AG08396 (cell line): Measurements from ENCODE around the gene WTAP.
"Not testable (repeated sequence)": the region's sequence is repeated elsewhere in the genome, so short reads cannot be mapped to it uniquely, and the experiment has no call there.

Source experiments
- DNase-seq: peaks from one replicate; pipeline ENCODE4 v3.0.0; 2012; ENCODE audit warnings: low spot score, mixed read lengths

The WTAP gene

DNA sequence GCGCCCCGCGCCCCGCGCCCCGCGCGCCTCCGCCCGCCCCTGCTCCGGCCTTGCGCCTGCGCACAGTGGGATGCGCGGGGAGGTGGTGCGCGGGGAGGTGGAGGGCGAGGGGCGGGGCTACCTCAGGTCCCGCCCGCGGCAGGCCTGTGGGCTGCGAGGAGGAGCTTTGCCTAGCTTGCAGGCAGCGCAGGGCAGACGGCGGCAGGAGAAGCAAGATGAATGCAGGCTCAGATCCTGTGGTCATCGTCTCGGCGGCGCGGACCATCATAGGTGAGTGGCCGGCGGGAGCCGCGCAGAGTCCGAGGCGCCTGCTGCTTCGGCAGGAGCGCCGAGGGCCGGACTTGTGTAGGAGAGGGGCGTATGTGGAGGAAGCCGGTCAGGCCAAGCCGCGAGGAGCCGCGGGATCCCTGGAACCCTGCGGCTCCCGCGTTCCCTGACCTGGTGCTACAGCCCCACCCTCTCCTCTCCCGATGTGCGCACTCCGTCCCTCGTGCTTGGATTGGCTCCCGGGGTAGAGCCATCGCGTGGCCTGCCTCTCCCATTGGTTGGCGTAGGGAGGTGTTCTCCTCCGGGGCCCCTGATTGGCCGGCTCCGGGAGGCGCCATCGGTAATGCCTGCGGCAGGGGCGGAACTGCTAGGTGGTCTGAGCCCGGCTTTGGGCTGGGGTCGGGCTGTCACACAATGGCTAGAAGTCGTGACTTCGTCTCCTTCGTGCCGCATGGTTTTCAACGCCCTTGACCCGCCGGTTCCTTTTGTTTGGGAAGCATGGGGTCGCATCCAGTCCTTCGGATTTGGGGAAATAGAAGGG, 34.8 kb downstream of the WTAP start, which contains the start of gene ACAT2:
Gene ACAT2 (plus strand): TSS at position 173 of the 808 bp plus-strand sequence. CDS start 43 bp downstream, at position 216.
- peak; percentile 98 for DNase-seq

DNA sequence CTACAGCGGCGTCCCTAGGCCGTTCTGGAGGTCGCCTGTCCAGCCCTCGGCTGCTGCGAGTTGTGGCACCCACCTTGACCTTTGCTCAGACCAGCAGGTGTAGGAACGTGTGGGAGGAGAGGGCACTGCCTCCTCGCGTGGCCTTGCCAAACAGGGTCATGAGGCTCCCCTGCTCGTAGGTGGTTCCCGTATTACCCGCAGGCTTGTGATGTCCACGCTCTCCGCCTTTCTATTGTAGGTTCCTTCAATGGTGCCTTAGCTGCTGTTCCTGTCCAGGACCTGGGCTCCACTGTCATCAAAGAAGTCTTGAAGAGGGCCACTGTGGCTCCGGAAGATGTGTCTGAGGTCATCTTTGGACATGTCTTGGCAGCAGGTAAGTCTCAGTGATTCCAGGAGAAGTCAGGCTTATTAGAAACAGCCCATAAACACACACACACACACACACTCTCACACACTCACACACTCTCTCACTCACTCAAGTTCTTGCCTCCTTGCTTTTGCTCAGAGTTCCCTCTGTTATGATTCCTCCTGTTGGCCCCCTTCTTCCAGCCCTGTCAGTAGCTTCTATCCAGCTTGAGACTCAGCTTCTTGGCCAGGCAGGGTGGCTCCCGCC, 35.5 kb downstream of the WTAP start:
- DNase-seq = no peak

DNA sequence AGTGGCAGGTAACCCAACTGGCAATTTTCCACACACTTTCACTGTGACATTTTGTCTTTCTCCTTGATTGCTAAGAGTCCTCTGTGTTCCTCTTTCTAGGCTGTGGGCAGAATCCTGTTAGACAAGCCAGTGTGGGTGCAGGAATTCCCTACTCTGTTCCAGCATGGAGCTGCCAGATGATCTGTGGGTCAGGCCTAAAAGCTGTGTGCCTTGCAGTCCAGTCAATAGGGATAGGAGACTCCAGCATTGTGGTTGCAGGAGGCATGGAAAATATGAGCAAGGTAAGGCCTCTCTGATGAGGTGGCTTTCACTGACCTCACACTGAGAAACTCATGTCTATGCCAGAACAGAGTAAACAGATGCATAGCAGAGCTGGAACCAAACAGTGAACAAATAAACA, 39.6 kb downstream of the WTAP start:
- peak; percentile 48 for DNase-seq

DNA sequence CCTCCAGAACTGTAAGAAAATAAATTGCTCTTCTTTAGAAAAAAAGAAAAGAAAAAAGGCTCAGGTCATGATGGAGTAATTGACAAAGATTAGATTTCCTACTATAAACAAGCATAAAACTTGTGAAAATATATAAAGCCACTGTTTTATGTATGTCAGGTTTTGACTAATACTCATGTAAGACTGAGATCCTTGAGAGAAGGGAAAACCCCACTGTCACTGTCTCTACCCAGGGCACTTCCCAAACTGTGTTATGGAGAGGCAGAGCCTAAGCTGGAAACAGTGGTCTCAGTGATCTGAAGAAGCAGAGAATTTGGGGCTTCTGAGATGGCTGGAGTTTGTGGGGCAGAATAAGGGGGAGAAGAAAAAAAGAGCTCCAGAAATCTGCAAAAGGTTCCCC, 42.2 kb downstream of the WTAP start:
- no peak for DNase-seq

DNA sequence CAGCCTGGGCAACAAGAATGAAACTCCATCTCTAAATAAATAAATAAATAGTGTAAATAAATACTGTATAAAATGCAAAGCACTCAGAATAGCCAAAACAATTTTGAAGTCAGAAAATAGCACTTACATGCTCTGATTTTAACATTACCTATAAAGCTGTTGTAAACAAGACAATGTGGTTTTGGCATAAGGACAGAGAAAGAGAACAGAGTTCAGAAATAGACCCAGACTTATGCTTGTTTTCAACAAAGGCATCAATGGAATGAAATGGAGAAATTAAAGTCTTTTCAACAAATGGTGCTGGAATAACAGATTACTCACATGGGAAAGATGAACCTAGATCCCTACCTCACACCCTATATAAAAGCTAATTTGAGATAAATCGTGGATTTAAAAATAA, 44.9 kb downstream of the WTAP start:
- DNase-seq = no peak

DNA sequence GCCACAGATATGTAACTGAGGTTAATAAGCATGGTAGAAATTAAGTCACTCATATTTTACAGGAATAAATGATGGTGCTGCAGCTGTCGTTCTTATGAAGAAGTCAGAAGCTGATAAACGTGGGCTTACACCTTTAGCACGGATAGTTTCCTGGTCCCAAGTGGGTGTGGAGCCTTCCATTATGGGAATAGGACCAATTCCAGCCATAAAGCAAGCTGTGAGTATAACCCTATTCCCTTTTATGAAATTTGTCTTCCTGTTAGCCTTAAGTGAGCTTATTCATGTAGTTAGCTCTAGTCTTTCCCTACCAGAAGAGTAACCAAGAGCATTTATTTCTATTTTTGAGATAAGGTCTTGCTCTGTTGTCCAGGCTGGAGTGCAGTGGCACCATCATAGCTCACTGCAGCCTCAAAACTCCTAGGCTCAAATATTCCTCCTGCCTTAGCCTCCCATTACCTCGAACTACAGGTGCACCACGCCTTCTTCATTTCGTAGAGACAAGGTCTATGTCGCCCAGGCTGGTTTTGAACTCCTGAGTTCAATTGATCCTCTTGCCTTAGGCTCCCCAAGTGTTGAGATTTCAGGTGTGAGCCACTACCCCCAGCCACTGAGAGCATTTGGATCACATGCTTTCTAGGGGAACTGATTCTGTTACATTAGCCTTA, 50.1 kb downstream of the WTAP start:
- no peak for DNase-seq

DNA sequence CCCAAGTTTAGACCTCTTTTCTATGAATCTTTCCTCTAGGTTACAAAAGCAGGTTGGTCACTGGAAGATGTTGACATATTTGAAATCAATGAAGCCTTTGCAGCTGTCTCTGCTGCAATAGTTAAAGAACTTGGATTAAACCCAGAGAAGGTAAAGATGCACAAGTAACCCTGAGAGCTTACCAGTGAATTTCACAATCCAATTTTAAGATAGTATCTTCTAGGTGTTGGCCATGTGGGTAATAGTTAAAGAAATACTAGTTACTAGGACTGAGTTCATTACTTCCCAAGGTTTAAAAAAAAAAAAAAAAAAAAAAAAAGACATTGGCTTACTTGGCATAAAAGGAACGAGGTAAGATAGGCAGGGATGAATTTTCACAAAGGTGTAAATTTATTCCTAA, 50.8 kb downstream of the WTAP start:
- no peak for DNase-seq

DNA sequence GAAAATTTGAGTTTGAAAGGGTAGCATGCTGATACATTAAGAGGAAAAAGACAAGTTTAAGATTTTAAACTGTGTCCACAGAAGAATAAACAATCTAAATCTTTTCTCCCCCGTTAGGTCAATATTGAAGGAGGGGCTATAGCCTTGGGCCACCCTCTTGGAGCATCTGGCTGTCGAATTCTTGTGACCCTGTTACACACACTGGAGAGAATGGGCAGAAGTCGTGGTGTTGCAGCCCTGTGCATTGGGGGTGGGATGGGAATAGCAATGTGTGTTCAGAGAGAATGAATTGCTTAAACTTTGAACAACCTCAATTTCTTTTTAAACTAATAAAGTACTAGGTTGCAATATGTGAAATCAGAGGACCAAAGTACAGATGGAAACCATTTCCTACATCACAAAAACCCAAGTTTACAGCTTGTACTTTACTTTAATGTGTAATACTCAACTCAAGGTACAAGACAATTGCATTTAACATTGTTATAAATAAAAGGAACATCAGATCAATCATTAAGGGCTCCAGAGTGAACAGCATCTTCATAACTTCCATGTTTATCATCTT, 51.3 kb downstream of the WTAP start:
- DNase-seq = no peak

DNA sequence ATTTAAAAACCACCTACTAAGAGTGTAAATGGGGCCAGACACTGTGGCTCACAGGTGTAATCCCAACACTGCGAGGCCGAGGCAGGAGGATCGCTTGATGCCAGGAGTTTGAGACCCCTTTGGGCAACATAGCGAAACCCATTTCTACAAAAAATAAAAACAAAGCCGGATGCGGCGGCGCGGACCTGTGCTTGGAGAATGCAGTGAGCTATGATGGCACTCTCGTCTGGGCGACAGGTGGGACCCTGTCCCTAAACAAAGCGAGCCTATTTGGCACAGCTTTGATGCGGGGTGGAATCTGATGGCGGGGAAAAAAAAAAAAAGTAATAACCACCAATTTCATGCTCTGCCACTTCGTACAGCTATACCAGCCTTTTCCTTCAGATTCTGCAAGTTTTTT, 61.0 kb downstream of the WTAP start:
- no peak for DNase-seq

DNA sequence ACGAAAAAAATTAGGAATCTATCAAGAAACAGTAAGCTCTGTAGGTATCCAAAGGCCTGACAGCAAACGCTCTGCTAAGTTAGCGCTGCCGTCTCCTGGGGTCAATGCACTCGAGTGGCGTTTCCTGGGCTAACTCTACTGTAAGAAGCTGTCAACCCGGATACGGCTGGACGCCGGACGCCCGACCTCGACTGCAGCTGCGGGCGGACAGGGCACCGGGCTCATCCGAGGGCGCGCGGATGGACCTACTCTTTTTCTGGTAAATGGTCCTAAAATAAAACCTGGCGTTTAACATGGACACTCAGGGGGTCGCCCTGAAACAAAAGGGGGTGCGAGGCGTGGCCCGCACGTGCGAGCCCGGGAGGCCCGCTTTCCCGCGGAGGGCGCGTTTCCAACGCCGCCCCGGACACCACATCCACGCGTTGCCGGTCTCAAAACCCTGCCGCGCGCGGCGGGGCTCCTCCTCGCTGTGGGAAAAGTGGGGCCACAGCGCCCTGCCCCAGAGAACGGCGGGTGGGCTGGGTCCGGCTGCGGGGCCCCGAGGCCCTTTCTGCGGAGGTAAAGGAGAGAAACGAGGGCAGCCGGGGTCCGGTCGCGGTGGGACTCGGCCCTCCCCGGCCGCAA, 61.6 kb downstream of the WTAP start:
- peak; percentile 48 for DNase-seq

DNA sequence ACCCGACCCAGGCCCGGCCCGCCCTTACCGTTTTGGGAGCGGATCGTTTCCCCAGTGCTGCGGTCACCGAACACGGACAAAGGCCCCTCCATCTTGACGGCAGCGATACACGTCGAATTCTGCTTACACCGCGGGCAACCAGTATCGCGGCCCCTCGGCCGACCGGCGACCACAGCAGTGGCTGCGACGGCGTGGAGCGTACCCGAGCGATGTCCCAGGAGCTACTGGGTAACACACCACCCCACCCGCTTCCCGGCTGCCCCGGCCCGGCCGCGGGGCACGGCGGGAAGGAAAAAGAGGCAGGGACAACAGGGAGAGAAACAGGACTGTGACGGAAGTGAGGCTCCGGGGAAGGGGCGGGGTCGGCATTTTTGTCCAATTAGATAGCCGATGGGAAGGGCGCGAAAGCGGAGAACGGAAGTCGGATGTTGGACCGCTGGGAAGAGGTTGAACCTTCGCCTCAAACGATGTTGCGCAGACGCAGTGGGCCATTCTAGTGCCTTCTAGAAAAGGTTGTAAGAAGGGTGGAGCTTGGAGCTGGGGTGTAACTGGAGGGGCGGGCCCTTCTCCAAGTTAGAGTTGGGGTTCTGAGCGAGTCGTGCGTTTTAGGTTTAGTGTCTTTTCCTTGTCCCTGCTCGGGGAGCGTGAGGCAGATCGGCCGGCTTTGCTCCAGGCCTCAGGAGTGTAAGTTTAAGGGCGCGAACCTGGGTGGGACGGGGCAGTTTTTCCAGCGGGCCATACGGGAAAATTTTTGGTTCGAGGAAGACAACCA, 62.3 kb downstream of the WTAP start, which contains the start of gene TCP1:
Gene TCP1 (minus strand): TSS at position 226 of the 772 bp plus-strand sequence. CDS start 134 bp downstream, at position 92.
- DNase-seq = peak; percentile 96

DNA sequence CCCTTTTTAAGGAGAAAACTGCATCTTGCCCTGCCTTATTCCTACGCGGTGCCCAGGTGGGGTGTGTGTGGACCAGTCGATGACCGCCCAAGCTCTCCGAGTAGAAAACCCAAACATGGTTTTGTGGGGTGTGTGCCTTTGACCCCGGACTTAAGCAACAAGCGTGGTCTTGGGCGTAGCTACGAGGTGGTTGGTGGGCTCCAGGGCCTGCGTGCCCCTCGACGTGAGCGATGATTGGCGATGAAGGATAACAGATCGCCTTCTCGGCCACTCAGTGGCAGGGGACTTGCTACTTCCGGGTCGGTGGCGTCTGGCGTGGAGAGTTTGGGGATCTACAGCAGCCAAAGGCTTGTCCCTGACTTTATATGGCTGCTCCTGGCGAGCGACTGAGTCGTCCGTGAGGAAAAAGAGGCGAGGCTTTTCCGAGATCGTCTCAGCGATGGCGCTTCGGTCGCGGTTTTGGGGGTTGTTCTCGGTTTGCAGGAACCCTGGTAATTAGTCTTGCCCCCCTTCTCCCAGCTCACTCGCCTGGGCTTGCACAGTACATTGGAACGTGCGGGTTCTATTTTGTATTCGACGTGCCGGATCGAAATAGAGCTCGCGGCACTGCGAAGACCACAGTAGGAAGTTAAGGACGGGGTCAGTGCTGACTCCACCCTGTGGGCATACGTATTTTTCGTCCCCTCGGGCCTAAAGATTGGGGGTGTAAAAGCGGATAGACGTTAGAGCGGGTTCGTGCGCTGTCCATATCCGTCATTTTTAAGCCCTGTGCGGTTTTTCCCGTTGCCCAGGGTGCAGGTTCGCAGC, 63.0 kb downstream of the WTAP start, which contains the start of gene MRPL18:
Gene MRPL18 (plus strand): TSS at position 319 of the 807 bp plus-strand sequence. CDS start 121 bp downstream, at position 440.
- DNase-seq = peak; percentile 95

DNA sequence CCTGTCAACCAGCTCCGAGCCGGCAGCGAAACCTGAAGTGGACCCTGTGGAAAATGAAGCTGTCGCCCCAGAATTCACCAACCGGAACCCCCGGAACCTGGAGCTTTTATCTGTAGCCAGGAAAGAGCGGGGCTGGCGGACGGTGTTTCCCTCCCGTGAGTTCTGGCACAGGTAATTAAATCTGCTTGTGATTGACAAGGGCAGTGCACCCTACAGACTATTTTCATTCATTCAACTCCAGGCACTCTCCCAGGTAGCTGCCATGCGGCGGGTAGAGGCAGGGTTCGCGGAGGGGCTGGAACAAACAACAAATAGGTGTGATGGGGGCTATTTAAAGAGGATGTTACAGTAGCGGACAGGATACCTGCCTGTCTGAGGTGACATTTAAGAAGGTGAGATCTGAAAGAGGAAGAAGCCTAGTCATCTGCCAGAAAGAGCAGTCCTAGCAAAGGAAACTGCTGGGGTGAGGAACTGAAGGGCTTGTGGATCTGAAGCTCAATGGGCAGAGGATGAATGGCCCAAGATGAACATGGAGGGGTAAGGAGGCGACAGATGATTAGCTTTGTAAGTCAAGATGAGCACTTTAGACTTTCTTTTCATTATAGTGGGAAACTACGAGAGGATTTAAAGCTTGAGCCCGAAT, 63.8 kb downstream of the WTAP start:
- DNase-seq = no peak

DNA sequence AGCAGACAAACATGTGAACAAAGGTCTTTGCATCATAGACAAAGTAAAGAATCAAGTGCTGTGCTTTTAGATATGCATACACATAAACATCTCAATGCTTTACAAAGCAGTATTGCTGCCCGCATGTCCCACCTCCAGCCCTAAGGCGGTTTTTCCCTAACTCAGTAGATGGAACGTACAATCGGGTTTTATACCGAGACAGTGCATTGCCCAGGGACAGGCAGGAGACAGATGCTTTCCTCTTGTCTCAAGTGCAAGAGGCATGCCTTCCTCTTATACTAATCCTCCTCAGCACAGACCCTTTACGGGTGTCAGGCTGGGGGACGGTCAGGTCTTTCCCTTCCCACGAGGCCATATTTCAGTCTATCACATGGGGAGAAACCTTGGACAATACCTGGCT, 67.7 kb downstream of the WTAP start:
- DNase-seq = not testable (repeated sequence)

DNA sequence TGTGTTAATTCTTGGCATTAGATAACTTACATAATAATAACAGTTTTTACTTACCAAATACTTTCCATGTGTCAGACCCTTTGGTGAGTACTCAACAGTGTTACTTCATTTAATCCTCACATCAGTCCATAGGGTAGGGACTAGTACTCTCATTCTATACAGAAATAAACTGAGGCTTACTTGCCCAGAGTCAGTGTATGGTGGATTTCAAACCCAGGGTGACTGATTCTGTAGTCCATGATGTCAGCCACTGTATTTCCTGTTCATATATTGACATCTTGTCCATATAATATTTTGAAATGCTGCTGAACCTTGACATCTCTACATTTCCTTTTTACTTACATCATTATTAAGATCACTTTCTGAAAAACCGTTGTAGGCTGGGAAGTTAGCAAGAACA, 70.2 kb downstream of the WTAP start:
- DNase-seq = no peak

DNA sequence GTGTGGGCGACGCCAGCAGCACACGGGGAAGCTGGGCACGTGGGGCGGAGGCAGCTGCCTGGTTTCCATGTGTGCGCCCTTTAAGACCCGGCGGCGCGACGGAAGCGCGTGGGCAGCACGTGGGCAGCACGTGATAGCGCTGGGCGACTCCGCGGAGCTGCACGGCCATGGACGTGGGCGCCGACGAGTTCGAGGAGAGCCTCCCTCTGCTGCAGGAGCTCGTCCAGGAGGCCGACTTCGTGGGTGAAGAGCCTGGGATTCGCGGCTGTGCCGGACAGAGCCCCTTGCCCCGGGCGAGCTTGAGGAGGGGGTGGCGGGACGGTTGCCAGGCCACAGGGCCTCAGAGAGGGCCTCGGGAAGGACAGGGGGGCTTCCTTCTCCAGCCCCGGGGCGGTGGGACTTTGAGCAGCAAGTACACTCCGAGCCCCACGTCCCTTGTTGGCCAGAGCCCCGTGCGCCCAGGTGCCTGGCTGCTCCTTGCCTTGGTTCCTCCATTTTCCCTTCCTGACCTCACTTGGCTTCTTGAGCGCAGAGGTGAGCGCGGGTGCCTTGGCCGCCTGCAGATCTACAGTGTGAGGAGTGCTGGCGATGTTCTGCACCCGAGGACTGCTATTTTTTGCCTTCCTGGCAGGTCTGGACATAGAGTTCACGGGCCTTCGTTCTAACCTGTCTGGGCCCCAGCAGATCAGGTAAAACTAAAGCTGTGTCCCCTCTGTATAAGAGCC, 73.0 kb downstream of the WTAP start, which contains the start of gene PNLDC1:
Gene PNLDC1 (plus strand): TSS at position 136 of the 725 bp plus-strand sequence. CDS start 32 bp downstream, at position 168.
- DNase-seq = no peak

DNA sequence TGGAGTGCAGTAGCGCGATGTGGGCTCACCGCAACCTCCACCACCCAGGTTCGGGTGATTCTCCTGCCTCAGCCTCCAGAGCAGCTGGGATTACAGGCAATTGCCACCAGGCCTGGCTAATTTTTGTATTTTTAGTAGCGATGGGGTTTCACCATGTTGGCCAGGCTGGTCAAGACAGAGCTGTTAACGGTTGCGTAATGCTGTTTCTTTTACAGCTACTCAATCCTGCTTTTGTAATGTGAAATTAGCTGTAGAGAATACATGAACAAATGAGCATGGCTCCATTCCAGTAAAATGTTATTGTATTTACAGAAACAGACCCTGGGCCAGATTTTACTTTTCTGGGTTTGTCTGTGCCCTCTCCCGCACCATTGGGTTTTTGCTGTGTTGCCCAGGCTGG, 74.6 kb downstream of the WTAP start:
- DNase-seq = no peak

DNA sequence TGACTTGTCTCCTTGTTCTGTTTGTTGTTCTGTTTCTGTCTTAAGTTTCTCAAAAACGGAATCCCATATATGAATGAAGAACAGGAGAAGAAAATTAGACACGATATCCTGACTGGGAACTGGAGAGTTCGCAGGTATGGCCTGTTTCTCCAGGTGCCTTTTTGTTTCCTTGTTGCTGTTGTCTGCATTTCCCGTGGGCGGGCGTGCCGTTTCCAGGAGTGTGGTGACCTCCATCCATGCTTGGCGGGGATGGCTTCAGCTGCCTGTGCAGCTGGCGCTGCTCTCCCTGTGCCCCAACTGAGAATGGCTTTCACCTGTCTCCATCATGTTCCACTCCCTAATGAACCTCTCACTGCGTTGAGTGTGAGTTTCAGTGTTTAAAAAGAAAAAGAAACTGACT, 77.2 kb downstream of the WTAP start:
- no peak for DNase-seq

DNA sequence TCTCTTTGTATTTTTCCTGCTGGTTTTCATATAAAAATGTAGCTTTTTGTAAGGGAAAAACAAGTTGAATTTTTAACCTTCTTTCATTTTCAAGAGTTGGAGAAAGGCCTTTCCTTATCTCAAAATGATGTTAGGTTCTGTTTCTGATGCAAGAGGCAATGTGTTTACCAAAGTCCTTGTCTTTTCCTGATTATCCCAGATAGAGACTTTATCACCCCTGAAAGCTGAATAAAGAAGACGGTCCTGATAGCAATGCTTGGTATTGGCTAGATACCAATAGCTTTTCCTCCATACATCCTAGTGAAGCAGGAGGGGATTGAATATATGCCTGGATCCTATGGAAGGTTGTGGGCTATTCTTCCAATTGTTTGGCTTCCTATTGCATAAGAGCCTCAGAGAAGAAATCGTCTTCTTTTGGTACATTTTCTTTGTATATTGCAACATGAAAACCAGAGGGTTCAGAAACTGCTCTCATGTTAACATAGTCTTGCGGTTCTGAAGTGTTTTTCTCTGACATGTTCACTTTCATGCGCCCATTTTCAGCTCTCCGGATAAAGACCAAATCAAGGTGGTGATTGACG, 78.2 kb downstream of the WTAP start:
- DNase-seq = no peak
